IMR-90 (cell line): ENCODE results near the gene DLD. TPM values are rescaled to one million over a fixed set of nuclear protein-coding genes. Genes with fewer than 3 reads are reported as not detected.

Experiments
- ATAC-seq: fragments of 200-7000 bp; cut with Tn5 transposase; 2 replicates; pipeline ENCODE4 v1.9.1; 2020; ENCODE audit warnings: low read depth, mild to moderate bottlenecking, moderate library complexity
- BruUV-seq: library from RNA; stranded (reverse); fragments of 400-500 nt; replicated peaks from 2 replicates; lab custom pipeline; 2021; lab: Mats Ljungman, UMichigan
- CTCF ChIA-PET: fragments of 300-600 bp; formaldehyde crosslinking; extraction: SDS; loops from one replicate; lab custom pipeline; 2021; ENCODE audit warnings: antibody characterized with exemption; lab: Yijun Ruan, JAX
- POLR2A ChIA-PET: fragments of 300-600 bp; sonication (Branson Sonifier 250); formaldehyde crosslinking; loops from one replicate; lab custom pipeline; 2022; ENCODE audit warnings: antibody characterized with exemption; ENCODE audit not compliant: unreplicated experiment; lab: Charles Lee
- DNase-seq: peaks from one replicate; pipeline ENCODE4 v3.0.0; 2013
- H2AFZ ChIP-seq: replicated peaks from 2 replicates; pipeline ENCODE3; 2013; ENCODE audit warnings: low read length, mild to moderate bottlenecking; ENCODE audit not compliant: poor library complexity
- H2AK5ac ChIP-seq: 2 replicates; pipeline ENCODE4 v1.6.1; 2013; ENCODE audit warnings: low read depth, low read length, inconsistent platforms
- H2AK9ac ChIP-seq: replicated peaks from 2 replicates; pipeline ENCODE3; 2013; ENCODE audit warnings: mild to moderate bottlenecking, low read depth, low read length, moderate library complexity; ENCODE audit not compliant: poor library complexity
- H2BK120ac ChIP-seq: 2 replicates; pipeline ENCODE4 v1.6.1; 2013; ENCODE audit warnings: low read depth, low read length, inconsistent platforms
- H2BK15ac ChIP-seq: 3 replicates; pipeline ENCODE4 v1.6.1; 2013; ENCODE audit warnings: low read depth, low read length, inconsistent platforms
- H2BK20ac ChIP-seq: 2 replicates; pipeline ENCODE4 v1.6.1; 2013; ENCODE audit warnings: low read depth, mild to moderate bottlenecking, inconsistent platforms, low read length, moderate library complexity
- H2BK5ac ChIP-seq: 2 replicates; pipeline ENCODE4 v1.6.1; 2013; ENCODE audit warnings: mild to moderate bottlenecking, low read depth, low read length, inconsistent platforms; ENCODE audit not compliant: poor library complexity, severe bottlenecking
- H3K14ac ChIP-seq: replicated peaks from 2 replicates; pipeline ENCODE4 v1.6.1; 2013; ENCODE audit warnings: low read depth, low read length, inconsistent platforms
- H3K18ac ChIP-seq: 2 replicates; pipeline ENCODE4 v1.6.1; 2013; ENCODE audit warnings: low read depth, low read length, control low read depth
- H3K23ac ChIP-seq: 2 replicates; pipeline ENCODE4 v1.6.1; 2013; ENCODE audit warnings: low read depth, low read length, inconsistent platforms
- H3K27ac ChIP-seq: 2 replicates; pipeline ENCODE4 v1.5.1; 2013; ENCODE audit warnings: mild to moderate bottlenecking, control low read depth, low read length; ENCODE audit not compliant: insufficient read depth
- H3K27me3 ChIP-seq: 2 replicates; pipeline ENCODE4 v1.6.1; 2013; ENCODE audit warnings: low read length; ENCODE audit not compliant: control insufficient read depth, insufficient read depth
- H3K36me3 ChIP-seq: 2 replicates; pipeline ENCODE4 v1.6.1; 2013; ENCODE audit warnings: low read length, mixed read lengths; ENCODE audit not compliant: control insufficient read depth, insufficient read depth
- H3K4ac ChIP-seq: 2 replicates; pipeline ENCODE4 v1.6.1; 2013; ENCODE audit warnings: low read depth, low read length, inconsistent platforms
- H3K4me1 ChIP-seq: 2 replicates; pipeline ENCODE4 v1.6.1; 2013; ENCODE audit warnings: low read length, mixed read lengths; ENCODE audit not compliant: control insufficient read depth, insufficient read depth
- H3K4me2 ChIP-seq: 2 replicates; pipeline ENCODE4 v1.6.1; 2013; ENCODE audit warnings: low read depth, mild to moderate bottlenecking, control low read depth, low read length, moderate library complexity
- H3K4me3 ChIP-seq: 2 replicates; pipeline ENCODE4 v1.5.1; 2013; ENCODE audit warnings: low read depth, mild to moderate bottlenecking, control low read depth, low read length, moderate library complexity; ENCODE audit not compliant: insufficient read depth
- H3K56ac ChIP-seq: 2 replicates; pipeline ENCODE4 v1.6.1; 2013; ENCODE audit warnings: low read length, inconsistent platforms; ENCODE audit not compliant: insufficient read depth; ENCODE audit errors: extremely low read depth
- H3K79me1 ChIP-seq, 2 experiments: 2 replicates each; pipeline ENCODE4 v1.6.1; 2013; ENCODE audit warnings: low read length in 2 of 2, inconsistent platforms in 1 of 2, low read depth in 1 of 2
- H3K9ac ChIP-seq: 2 replicates; pipeline ENCODE4 v1.6.1; 2013; ENCODE audit warnings: low read depth, low read length, control low read depth
- H3K9me1 ChIP-seq: 2 replicates; pipeline ENCODE4 v1.6.1; 2013; ENCODE audit warnings: low read length, inconsistent platforms; ENCODE audit not compliant: insufficient read depth
- H3K9me3 ChIP-seq: 2 replicates; pipeline ENCODE4 v1.6.1; 2013; ENCODE audit warnings: low read length; ENCODE audit not compliant: control insufficient read depth, insufficient read depth
- H4K20me1 ChIP-seq: 2 replicates; pipeline ENCODE4 v1.6.1; 2013; ENCODE audit warnings: low read length, inconsistent platforms; ENCODE audit not compliant: insufficient read depth
- H4K5ac ChIP-seq: 2 replicates; pipeline ENCODE4 v1.6.1; 2013; ENCODE audit warnings: mild to moderate bottlenecking, low read depth, low read length, control low read depth
- H4K8ac ChIP-seq, 2 experiments: 2 replicates each; pipeline ENCODE4 v1.6.1; 2013; ENCODE audit warnings: low read depth in 2 of 2, low read length in 2 of 2, control low read depth in 1 of 2, inconsistent platforms in 1 of 2
- H4K91ac ChIP-seq: 2 replicates; pipeline ENCODE4 v1.6.1; 2013; ENCODE audit warnings: low read depth, low read length, inconsistent platforms; ENCODE audit not compliant: insufficient read depth
- FOS ChIP-seq: fragments of 150-350 bp; IDR thresholded peaks from 2 replicates; pipeline ENCODE4 v1.6.1; 2016; ENCODE audit warnings: low read depth, low read length
- RCOR1 ChIP-seq: IDR thresholded peaks from 2 replicates; pipeline ENCODE4 v1.6.1; 2012; ENCODE audit warnings: mild to moderate bottlenecking, low read length, improper control_type of control experiment; ENCODE audit not compliant: insufficient replicate concordance
- SMC3 ChIP-seq: fragments of 150-350 bp; IDR thresholded peaks from 2 replicates; pipeline ENCODE4 v1.6.1; 2016; ENCODE audit warnings: low read depth, mild to moderate bottlenecking, antibody characterized with exemption, low read length, moderate library complexity
- whole genome bisulfite sequencing, 2 experiments: methylation state at CpG; one replicate each; pipeline versions ENCODE4 v1.1.5 to v1.1.7; 2013; ENCODE audit warnings: missing lambda C conversion rate in 2 of 2; ENCODE audit not compliant: insufficient read length in 1 of 2; ENCODE audit errors: extremely low coverage in 2 of 2; 5-methylcytosine and 5-hydroxymethylcytosine counted together
- dilution Hi-C: fragments of 300-500 bp; cut with HindIII; formaldehyde crosslinking; loops from one replicate; pipeline ENCODE4 v1.14.3; 2018; ENCODE audit warnings: low sequenced_read_pairs; ENCODE audit not compliant: unreplicated experiment
- in situ Hi-C: fragments of 300-500 bp; cut with MboI; formaldehyde crosslinking; loops from 3 replicates; pipeline ENCODE4 v1.14.3; 2019; ENCODE audit warnings: low sequenced_read_pairs, inconsistent platforms, mixed read lengths
- intact Hi-C: fragments of 100-400 bp; cut with micrococcal nuclease; formaldehyde crosslinking; loops from 2 replicates; pipeline ENCODE4 v1.10.0; 2022
- polyA plus RNA-seq, 3 experiments: library from polyadenylated mRNA; depleted of rRNA; stranded (reverse); fragments of >200 nt; gene quantifications; 2 replicates each; pipeline ENCODE4 v1.2.3, GENCODE V29; 2012; ENCODE audit warnings: low replicate concordance in 1 of 3
- total RNA-seq: library from RNA; depleted of rRNA; stranded (reverse); fragments of >200 nt; gene quantifications from 2 replicates; pipeline ENCODE4 v1.2.3, GENCODE V29; 2012

The DLD gene
- total and polyA plus RNA-seq, 2 of the 4 experiments (the other 2 are of a cell fraction) = 121 to 361 TPM

GRCh38 chr7:107944411-107945169 is 53.6 kb downstream of the DLD start:
- TF ChIP-seq FOS (no peak), RCOR1 (no peak), SMC3 (no peak)
- CTCF ChIA-PET = no interaction called here
- H3K9me3 ChIP-seq = no peaks in the 10 kb centered on the region
- dilution Hi-C loops = no loop called here
- H3K56ac ChIP-seq = no peak overlapping the region; the same call in 1 of the 2 replicates
- H3K18ac ChIP-seq = no peak overlapping the region
- intact Hi-C loops = no loop called here
- peaks cover 19% of the 10 kb centered on the region for H3K4me1 ChIP-seq
- WGBS, 2 experiments = 100% methylated on average over 2 of the region's 3 CpGs; no CpG with 5 or more reads in 1 of the 2 experiments
- H2AK9ac ChIP-seq = no peak overlapping the region
- H3K4ac ChIP-seq = no peak overlapping the region
- H2BK120ac ChIP-seq = no peak overlapping the region
- peaks cover 9 to 56% of the 10 kb centered on the region in 2 experiments; a peak in 3 of 4 replicates for H3K79me1 ChIP-seq
- no peak overlapping the region for H2BK15ac ChIP-seq
- H4K20me1 ChIP-seq = peaks cover 10% of the 10 kb centered on the region
- H3K36me3 ChIP-seq = peaks cover 64% of the 10 kb centered on the region
- BruUV-seq = no TSS peak
- POLR2A ChIA-PET = no interaction called here
- no peak for DNase-seq
- no peak overlapping the region for H2BK5ac ChIP-seq
- no peak overlapping the region for H4K8ac ChIP-seq
- no peak overlapping the region for H3K9ac ChIP-seq
- H2AK5ac ChIP-seq = no peak overlapping the region
- no peak overlapping the region for H3K4me2 ChIP-seq
- no peak overlapping the region for H2BK20ac ChIP-seq
- no peak for ATAC-seq
- H2AFZ ChIP-seq = no peak overlapping the region
- H3K9me1 ChIP-seq = peaks cover 33% of the 10 kb centered on the region
- in situ Hi-C loops = no loop called here
- H4K5ac ChIP-seq = no peak overlapping the region
- no peak overlapping the region for H3K14ac ChIP-seq
- no peaks in the 10 kb centered on the region for H3K27me3 ChIP-seq
- H3K23ac ChIP-seq = no peak overlapping the region
- H3K4me3 ChIP-seq = no peak overlapping the region
- H4K91ac ChIP-seq = no peak overlapping the region
- no peak overlapping the region for H3K27ac ChIP-seq
